C4-2B (cell line): ENCODE data around the gene USF1.

Experiments
- ZFX ChIP-seq: fragments of 450-650 bp; IDR thresholded peaks from 2 replicates; pipeline ENCODE4 v1.6.1; 2017
- TF ChIP-seq, protein P1 (sequence below): fragments of 450-650 bp; conservative IDR thresholded peaks from 2 replicates; pipeline ENCODE4 v1.5.1; 2017; ENCODE audit warnings: mild to moderate bottlenecking

DNA sequence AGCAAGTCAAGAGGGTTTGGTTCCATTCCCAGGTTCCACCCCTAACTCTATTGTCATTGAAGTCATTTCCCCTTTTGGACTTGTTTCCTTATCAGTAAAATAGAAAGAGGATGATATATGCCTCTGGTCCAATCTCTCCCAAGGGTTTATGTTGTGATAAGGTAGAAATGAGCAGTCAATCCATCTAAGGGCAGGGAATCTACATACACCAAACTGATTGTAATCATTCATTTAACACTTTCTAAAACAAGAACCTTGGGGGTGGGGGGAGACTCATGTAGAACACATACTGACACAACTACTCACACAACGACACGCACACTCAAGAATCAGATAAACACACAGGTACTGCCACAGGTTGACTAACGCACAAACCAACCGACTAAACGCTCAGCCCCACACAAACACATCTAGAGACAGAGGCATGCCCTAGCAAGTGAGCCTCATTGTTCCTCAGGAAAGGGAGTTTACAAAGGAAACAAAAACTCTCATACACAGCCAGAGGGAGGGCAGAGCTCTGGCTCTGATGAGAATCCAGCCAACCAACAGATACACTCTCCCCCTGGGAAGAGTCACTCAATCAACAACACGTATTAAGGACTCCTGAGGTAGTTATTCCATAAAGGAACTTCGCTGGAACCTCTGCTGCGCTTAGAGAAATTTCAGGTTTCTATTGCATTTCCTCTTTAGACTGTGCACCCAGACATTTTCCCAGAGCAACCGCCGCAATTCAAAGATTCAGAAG is 25.9 kb downstream of the USF1 start:
- TF ChIP-seq, protein P1, sequence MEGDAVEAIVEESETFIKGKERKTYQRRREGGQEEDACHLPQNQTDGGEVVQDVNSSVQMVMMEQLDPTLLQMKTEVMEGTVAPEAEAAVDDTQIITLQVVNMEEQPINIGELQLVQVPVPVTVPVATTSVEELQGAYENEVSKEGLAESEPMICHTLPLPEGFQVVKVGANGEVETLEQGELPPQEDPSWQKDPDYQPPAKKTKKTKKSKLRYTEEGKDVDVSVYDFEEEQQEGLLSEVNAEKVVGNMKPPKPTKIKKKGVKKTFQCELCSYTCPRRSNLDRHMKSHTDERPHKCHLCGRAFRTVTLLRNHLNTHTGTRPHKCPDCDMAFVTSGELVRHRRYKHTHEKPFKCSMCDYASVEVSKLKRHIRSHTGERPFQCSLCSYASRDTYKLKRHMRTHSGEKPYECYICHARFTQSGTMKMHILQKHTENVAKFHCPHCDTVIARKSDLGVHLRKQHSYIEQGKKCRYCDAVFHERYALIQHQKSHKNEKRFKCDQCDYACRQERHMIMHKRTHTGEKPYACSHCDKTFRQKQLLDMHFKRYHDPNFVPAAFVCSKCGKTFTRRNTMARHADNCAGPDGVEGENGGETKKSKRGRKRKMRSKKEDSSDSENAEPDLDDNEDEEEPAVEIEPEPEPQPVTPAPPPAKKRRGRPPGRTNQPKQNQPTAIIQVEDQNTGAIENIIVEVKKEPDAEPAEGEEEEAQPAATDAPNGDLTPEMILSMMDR, result no peak
- TF ChIP-seq ZFX, result no peak
